ENCODE results near the gene TRPV4. TPM values are rescaled to one million over a fixed set of nuclear protein-coding genes. Genes with fewer than 3 reads are reported as not detected.

Gene TRPV4
- total and polyA plus RNA-seq, 2 donors (not counting 3 experiments of a cell fraction or from before 2014, with no cell fraction given), result 8.8 to 22.3 TPM

DNA sequence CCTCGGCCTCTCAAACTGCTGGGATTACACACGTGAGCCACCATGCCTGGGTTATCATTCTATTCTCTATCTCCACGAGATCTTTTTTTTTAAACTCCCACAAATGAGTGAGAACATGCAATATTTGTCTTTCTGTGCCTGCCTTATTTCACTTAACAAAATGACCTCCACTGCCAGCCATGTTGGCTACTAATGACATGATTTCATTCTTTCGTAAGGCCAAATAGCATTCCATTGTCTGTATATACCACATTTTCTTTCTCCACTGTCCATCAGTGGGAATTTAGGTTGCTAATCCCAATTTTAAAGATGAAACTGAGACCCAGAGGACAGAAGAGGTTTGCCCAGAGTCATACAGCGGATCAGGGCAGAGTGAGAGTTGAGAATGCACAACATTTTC, 10.9 kb upstream of the TRPV4 start:
- H3K27me3 ChIP-seq (ENCODE audit: control insufficient read depth in 2 of 2, insufficient read depth in 2 of 2, low read length in 2 of 2), result no peaks in the 10 kb centered on the region
- no peak overlapping the region for H2AFZ ChIP-seq (ENCODE audit: low read depth, low read length)
- POLR2A ChIA-PET, result no interaction called here
- H3K4me3 ChIP-seq (replicated peaks in 1 of 3; ENCODE audit: insufficient read depth in 1 of 3, low read depth in 1 of 3, low read length in 3 of 3), result no peak overlapping the region
- no peaks in the 10 kb centered on the region for H3K9me1 ChIP-seq (replicated peaks; ENCODE audit: control insufficient read depth, extremely low read depth, insufficient read depth, low read length)
- no peaks in the 10 kb centered on the region for H3K9me3 ChIP-seq (replicated peaks; ENCODE audit: control insufficient read depth, insufficient read depth, low read length)
- H3K27ac ChIP-seq (ENCODE audit: insufficient read depth, low read depth, low read length), result no peak overlapping the region
- H3K36me3 ChIP-seq (ENCODE audit: control insufficient read depth in 2 of 2, extremely low read depth in 1 of 2, insufficient read depth in 2 of 2, low read length in 2 of 2), result no peaks in the 10 kb centered on the region
- dilution Hi-C loops (cut with MboI; ENCODE audit: extremely low pct_ligation_motif_present, low sequenced_read_pairs), result no loop called here
- TF ChIP-seq, protein P1, sequence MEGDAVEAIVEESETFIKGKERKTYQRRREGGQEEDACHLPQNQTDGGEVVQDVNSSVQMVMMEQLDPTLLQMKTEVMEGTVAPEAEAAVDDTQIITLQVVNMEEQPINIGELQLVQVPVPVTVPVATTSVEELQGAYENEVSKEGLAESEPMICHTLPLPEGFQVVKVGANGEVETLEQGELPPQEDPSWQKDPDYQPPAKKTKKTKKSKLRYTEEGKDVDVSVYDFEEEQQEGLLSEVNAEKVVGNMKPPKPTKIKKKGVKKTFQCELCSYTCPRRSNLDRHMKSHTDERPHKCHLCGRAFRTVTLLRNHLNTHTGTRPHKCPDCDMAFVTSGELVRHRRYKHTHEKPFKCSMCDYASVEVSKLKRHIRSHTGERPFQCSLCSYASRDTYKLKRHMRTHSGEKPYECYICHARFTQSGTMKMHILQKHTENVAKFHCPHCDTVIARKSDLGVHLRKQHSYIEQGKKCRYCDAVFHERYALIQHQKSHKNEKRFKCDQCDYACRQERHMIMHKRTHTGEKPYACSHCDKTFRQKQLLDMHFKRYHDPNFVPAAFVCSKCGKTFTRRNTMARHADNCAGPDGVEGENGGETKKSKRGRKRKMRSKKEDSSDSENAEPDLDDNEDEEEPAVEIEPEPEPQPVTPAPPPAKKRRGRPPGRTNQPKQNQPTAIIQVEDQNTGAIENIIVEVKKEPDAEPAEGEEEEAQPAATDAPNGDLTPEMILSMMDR (IDR thresholded peaks at IDR 0.05; ENCODE audit: extremely low read depth in 1 of 2, insufficient read depth in 1 of 2, low read depth in 1 of 2, low read length in 2 of 2), result no peak
- TF ChIP-seq GATA2 (IDR thresholded peaks at IDR 0.05; ENCODE audit: insufficient read depth, insufficient read length, low read depth, low read length), result no peak
- peaks cover 7% of the 10 kb centered on the region for H3K4me1 ChIP-seq (ENCODE audit: control insufficient read depth, extremely low read depth, insufficient read depth, low read length)
- no peaks in the 10 kb centered on the region for H3K79me2 ChIP-seq (ENCODE audit: control insufficient read depth, insufficient read depth, low read length)
- CTCF ChIA-PET, result interaction anchor here (2.3 to 6.0 kb wide), 5 partner anchors 9 to 38 kb away, joined by 6 to 159 read pairs (median 45); partner anchors contain the start of gene TRPV4
- DNase-seq (ENCODE audit: low read depth, low spot score) (no peak), FAIRE-seq (no peak)
- intact Hi-C loops (cut with micrococcal nuclease), result loop anchor here (2.0 kb wide), 1 partner anchor 247 kb away; no protein-coding TSS in a partner anchor
- no peak overlapping the region for H3K4me2 ChIP-seq (ENCODE audit: insufficient read depth, low read length)
- H4K20me1 ChIP-seq (replicated peaks; ENCODE audit: control insufficient read depth, extremely low read depth, insufficient read depth, low read length), result no peaks in the 10 kb centered on the region
- no peak overlapping the region for H3K9ac ChIP-seq (replicated peaks; ENCODE audit: extremely low read depth, insufficient read depth, low read length)
- no TSS peak for BruUV-seq (replicated peaks)

DNA sequence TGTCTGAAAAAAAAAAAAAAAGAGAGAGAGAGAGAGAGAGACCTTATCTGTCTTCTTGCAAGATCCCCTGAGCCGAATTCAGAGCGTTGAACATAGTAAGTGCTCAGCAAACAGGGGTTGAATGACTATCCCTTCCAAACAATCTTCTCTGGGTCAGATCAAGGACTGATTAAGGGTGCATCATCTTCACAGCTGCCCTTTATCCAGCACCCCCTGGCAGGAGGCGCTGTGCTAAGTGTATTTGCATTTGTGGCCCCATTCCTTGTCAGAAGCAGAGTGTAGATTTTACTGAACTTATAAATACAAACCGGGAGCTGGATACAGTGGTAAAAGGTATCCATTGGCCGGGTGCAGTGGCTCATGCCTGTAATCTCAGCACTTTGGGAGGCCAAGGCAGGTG, 8.8 kb upstream of the TRPV4 start:
- Histone ChIP-seq H3K9me3 (replicated peaks; ENCODE audit: control insufficient read depth, insufficient read depth, low read length) (no peaks in the 10 kb centered on the region), H3K9me1 (replicated peaks; ENCODE audit: control insufficient read depth, extremely low read depth, insufficient read depth, low read length) (no peaks in the 10 kb centered on the region), H3K36me3 (ENCODE audit: control insufficient read depth in 2 of 2, extremely low read depth in 1 of 2, insufficient read depth in 2 of 2, low read length in 2 of 2) (no peaks in the 10 kb centered on the region), H3K4me3 (replicated peaks in 1 of 3; ENCODE audit: insufficient read depth in 1 of 3, low read depth in 1 of 3, low read length in 3 of 3) (no peak overlapping the region), H3K4me1 (ENCODE audit: control insufficient read depth, extremely low read depth, insufficient read depth, low read length) (peaks cover 22% of the 10 kb centered on the region), H3K27ac (ENCODE audit: insufficient read depth, low read depth, low read length) (no peak overlapping the region), H3K27me3 (ENCODE audit: control insufficient read depth in 2 of 2, insufficient read depth in 2 of 2, low read length in 2 of 2) (no peaks in the 10 kb centered on the region), H3K4me2 (ENCODE audit: insufficient read depth, low read length) (no peak overlapping the region), H2AFZ (ENCODE audit: low read depth, low read length) (no peak overlapping the region), H4K20me1 (replicated peaks; ENCODE audit: control insufficient read depth, extremely low read depth, insufficient read depth, low read length) (no peaks in the 10 kb centered on the region), H3K9ac (replicated peaks; ENCODE audit: extremely low read depth, insufficient read depth, low read length) (no peak overlapping the region), H3K79me2 (ENCODE audit: control insufficient read depth, insufficient read depth, low read length) (no peaks in the 10 kb centered on the region)
- intact Hi-C loops (cut with micrococcal nuclease) (no loop called here), dilution Hi-C loops (cut with MboI; ENCODE audit: extremely low pct_ligation_motif_present, low sequenced_read_pairs) (no loop called here)
- TF ChIP-seq POLR2A (IDR thresholded peaks at IDR 0.05; ENCODE audit: low read depth, low read length), result no peak
- no peak for TF ChIP-seq MYC (IDR thresholded peaks at IDR 0.05; ENCODE audit: low read depth, low read length)
- no peak for TF ChIP-seq EZH2 (IDR thresholded peaks at IDR 0.05; ENCODE audit: borderline replicate concordance, low read depth, low read length, severe bottlenecking)
- no peak for TF ChIP-seq GATA2 (IDR thresholded peaks at IDR 0.05; ENCODE audit: insufficient read depth, insufficient read length, low read depth, low read length)
- no peak for TF ChIP-seq JUN (IDR thresholded peaks at IDR 0.05; ENCODE audit: borderline replicate concordance, insufficient read depth, insufficient read length, low read depth)
- no peak for TF ChIP-seq POLR2AphosphoS5 (IDR thresholded peaks at IDR 0.05; ENCODE audit: insufficient read depth, low read depth, low read length)
- no peak for TF ChIP-seq FOS (IDR thresholded peaks at IDR 0.05; ENCODE audit: borderline replicate concordance, insufficient read depth, low read length)
- TF ChIP-seq, protein P2, sequence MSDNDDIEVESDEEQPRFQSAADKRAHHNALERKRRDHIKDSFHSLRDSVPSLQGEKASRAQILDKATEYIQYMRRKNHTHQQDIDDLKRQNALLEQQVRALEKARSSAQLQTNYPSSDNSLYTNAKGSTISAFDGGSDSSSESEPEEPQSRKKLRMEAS (IDR thresholded peaks at IDR 0.05; ENCODE audit: insufficient read depth, insufficient read length), result no peak
- TF ChIP-seq, protein P1 (IDR thresholded peaks at IDR 0.05; ENCODE audit: extremely low read depth in 1 of 2, insufficient read depth in 1 of 2, low read depth in 1 of 2, low read length in 2 of 2), result no peak
- DNase-seq (ENCODE audit: low read depth, low spot score) (no peak), FAIRE-seq (no peak)
- POLR2A ChIA-PET, result no interaction called here
- BruUV-seq (replicated peaks), result no TSS peak
- CTCF ChIA-PET, result interaction anchor here (1.3 to 6.0 kb wide), 2 partner anchors 11 to 36 kb away, joined by 6 to 159 read pairs; no protein-coding TSS in a partner anchor

Data from endothelial cell of umbilical vein (primary cell).